Common myeloid progenitor, CD34-positive (primary cell): ENCODE results near the gene NPAS1.
"Not testable (repeated sequence)": the region's sequence is repeated elsewhere in the genome, so short reads cannot be mapped to it uniquely, and the experiment has no call there.

Source experiments
- CTCF ChIA-PET: fragments of 350-600 bp; sonication (Branson Sonifier 250); formaldehyde crosslinking; loops from one replicate; lab custom pipeline; 2021; ENCODE audit warnings: antibody characterized with exemption; lab: Charles Lee
- POLR2A ChIA-PET: fragments of 350-600 bp; sonication (Branson Sonifier 250); formaldehyde crosslinking; loops from one replicate; lab custom pipeline; 2021; ENCODE audit warnings: antibody characterized with exemption; lab: Charles Lee
- DNase-seq, 3 donors: peaks; one replicate each; pipeline versions ENCODE4 v3.0.0 to v3.0.0-alpha.2; 2013
- H3K27ac ChIP-seq, 2 experiments: 1 replicate in 1 of 2; 2 replicates in 1 of 2; pipeline ENCODE4 v1.7.0; 2013; ENCODE audit warnings: inconsistent platforms in 2 of 2, low read length in 2 of 2, mild to moderate bottlenecking in 2 of 2, low read depth in 1 of 2, moderate library complexity in 1 of 2; ENCODE audit not compliant: severe bottlenecking in 2 of 2, insufficient read depth in 1 of 2, poor library complexity in 1 of 2
- H3K27me3 ChIP-seq, 5 experiments: replicated peaks in 2 of 5; 1 replicate in 3 of 5; 2 replicates in 2 of 5; pipeline versions ENCODE4 v1.6.1 to v1.7.0; 2013; ENCODE audit warnings: low read length in 4 of 5, mild to moderate bottlenecking in 2 of 5, moderate library complexity in 2 of 5, inconsistent platforms in 1 of 5; ENCODE audit not compliant: insufficient read depth in 5 of 5, control insufficient read depth in 4 of 5
- H3K36me3 ChIP-seq, 4 experiments: 1 replicate in 2 of 4; 2 replicates in 2 of 4; pipeline versions ENCODE4 v1.6.1 to v1.7.0; 2013; ENCODE audit warnings: low read length in 3 of 4, control low read depth in 1 of 4, mild to moderate bottlenecking in 1 of 4; ENCODE audit not compliant: control insufficient read depth in 4 of 4, insufficient read depth in 4 of 4
- H3K4me1 ChIP-seq, 4 experiments: 1 replicate in 3 of 4; 2 replicates in 1 of 4; pipeline versions ENCODE4 v1.6.1 to v1.7.1; 2013; ENCODE audit warnings: low read length in 3 of 4, mild to moderate bottlenecking in 3 of 4, control low read depth in 1 of 4, inconsistent platforms in 1 of 4, moderate library complexity in 1 of 4; ENCODE audit not compliant: control insufficient read depth in 4 of 4, insufficient read depth in 4 of 4; ENCODE audit errors: control extremely low read depth in 1 of 4
- H3K4me3 ChIP-seq, 7 experiments: 1 replicate in 4 of 7; 2 replicates in 3 of 7; pipeline versions ENCODE4 v1.5.1 to v1.7.0; 2013; ENCODE audit warnings: mild to moderate bottlenecking in 7 of 7, low read length in 6 of 7, moderate library complexity in 6 of 7, inconsistent platforms in 2 of 7, low read depth in 2 of 7, control low read depth in 1 of 7; ENCODE audit not compliant: insufficient read depth in 4 of 7, control insufficient read depth in 1 of 7; ENCODE audit errors: extremely low read depth in 1 of 7
- H3K9me3 ChIP-seq, 5 experiments: 1 replicate in 4 of 5; 2 replicates in 1 of 5; pipeline versions ENCODE4 v1.6.1 to v1.7.1; 2013; ENCODE audit warnings: low read length in 4 of 5, mild to moderate bottlenecking in 2 of 5, inconsistent platforms in 1 of 5, low read depth in 1 of 5, moderate library complexity in 1 of 5; ENCODE audit not compliant: control insufficient read depth in 4 of 5, insufficient read depth in 2 of 5; ENCODE audit errors: control extremely low read depth in 1 of 5
- WGBS: methylation state at CpG from one replicate; pipeline ENCODE4 v1.1.5; 2013; ENCODE audit not compliant: insufficient coverage; 5-methylcytosine and 5-hydroxymethylcytosine counted together

The NPAS1 gene

DNA sequence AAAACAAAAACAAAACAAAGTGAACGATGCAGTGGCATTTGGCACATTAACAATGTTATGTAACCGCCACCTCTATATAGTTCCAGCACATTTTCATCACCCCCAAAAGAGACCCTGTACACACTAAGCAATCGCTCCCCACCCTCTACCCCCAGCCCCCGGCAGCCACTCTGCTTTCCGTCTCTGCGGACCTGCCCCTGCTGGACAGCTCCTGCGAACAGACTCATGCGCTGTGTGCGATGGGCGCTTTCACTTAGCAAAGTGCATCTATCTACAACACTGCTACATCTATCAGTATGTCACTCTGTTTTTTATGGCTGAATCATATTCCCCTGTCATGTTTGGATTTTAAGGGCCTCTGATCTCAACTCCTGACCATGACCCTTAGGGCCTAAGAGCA, 53.9 kb downstream of the NPAS1 start:
- H3K27ac ChIP-seq, result no peak overlapping the region
- H3K9me3 ChIP-seq, result no peaks in the 10 kb centered on the region
- no peak for DNase-seq
- 98% methylated on average over 9 of the region's 10 CpGs for WGBS
- CTCF ChIA-PET, result interaction anchor here (1.5 kb wide), 1 partner anchor 52 kb away, joined by 5 read pairs; no protein-coding TSS in a partner anchor
- POLR2A ChIA-PET, result no interaction called here
- no peaks in the 10 kb centered on the region for H3K27me3 ChIP-seq
- H3K4me1 ChIP-seq, result peaks cover 7 to 24% (median 23%) of the 10 kb centered on the region in 4 experiments
- H3K4me3 ChIP-seq, result no peak overlapping the region
- peaks cover 9 to 77% (median 50%) of the 10 kb centered on the region in 4 experiments for H3K36me3 ChIP-seq

- ChIA-PET CTCF (interaction anchor here (0.9 kb wide), 2 partner anchors 51 to 59 kb away, joined by 3 read pairs; no protein-coding TSS in a partner anchor), POLR2A (no interaction called here)
- Histone ChIP-seq H3K4me3 (peak overlapping the region in 2 of 7 experiments; percentile 25 to 26), H3K4me1 (peaks cover 7 to 24% (median 23%) of the 10 kb centered on the region in 4 experiments), H3K9me3 (no peaks in the 10 kb centered on the region), H3K27ac (peak overlapping the region; percentile 50 to 72), H3K36me3 (peaks cover 5 to 68% (median 46%) of the 10 kb centered on the region in 4 experiments), H3K27me3 (no peaks in the 10 kb centered on the region)
- DNase-seq, result peak in 2 of 3 donors; percentile 80 to 87
- WGBS, result 12% methylated on average over 9 of the region's 9 CpGs
Measured at GRCh38 chr19:47074621-47075020, 55.0 kb downstream of the NPAS1 start.

DNA sequence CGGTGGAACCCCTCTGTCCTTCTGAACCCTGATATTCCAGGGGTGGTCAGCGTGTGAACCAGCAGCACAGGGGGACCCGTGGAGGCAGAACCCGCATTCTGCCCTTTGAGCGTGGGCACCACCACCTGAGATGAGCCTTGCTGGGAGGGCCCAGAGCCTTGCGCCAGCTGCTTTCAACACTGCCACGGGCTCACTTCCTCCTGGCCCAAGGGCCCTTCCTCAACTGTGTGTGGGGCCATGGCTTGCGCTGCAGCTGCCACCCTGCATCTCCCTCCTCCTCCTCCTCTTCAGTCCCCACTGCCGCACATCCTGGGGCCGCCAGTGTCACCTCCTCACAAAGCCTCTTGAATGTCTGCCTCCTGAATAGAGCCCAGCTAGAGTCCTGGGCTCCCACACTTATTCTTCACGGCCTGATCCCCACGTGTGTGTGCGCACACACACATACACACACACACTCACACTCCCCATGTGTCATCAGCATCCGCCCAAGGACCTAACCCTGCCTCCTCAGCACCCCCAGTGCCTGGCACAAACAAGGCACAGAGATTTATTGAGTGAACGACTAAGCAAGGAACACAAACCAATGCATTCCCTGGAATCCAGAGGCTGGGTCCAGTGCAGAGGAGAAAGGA, 55.7 kb downstream of the NPAS1 start:
- CTCF ChIA-PET, result interaction anchor here (0.6 to 0.9 kb wide), 3 partner anchors 50 to 633 kb away, joined by 3 read pairs; no protein-coding TSS in a partner anchor
- no peaks in the 10 kb centered on the region for H3K9me3 ChIP-seq
- H3K36me3 ChIP-seq, result peaks cover 4 to 68% (median 45%) of the 10 kb centered on the region in 4 experiments
- peak in 2 of 3 donors; percentile 66 to 77 for DNase-seq
- 54% methylated on average over 14 of the region's 15 CpGs for WGBS
- POLR2A ChIA-PET, result no interaction called here
- H3K4me3 ChIP-seq, result peak overlapping the region in 2 of 7 experiments; percentile 19 to 25
- peak overlapping the region; percentile 50 to 72 for H3K27ac ChIP-seq
- H3K27me3 ChIP-seq, result no peaks in the 10 kb centered on the region
- H3K4me1 ChIP-seq, result peaks cover 7 to 24% (median 23%) of the 10 kb centered on the region in 4 experiments

GRCh38 chr19:47075941-47076340, 56.3 kb downstream of the NPAS1 start:
- POLR2A ChIA-PET, result no interaction called here
- Histone ChIP-seq H3K4me1 (peaks cover 7 to 24% (median 23%) of the 10 kb centered on the region in 4 experiments), H3K27me3 (no peaks in the 10 kb centered on the region), H3K36me3 (peaks cover 3 to 65% (median 42%) of the 10 kb centered on the region in 4 experiments), H3K4me3 (no peak overlapping the region), H3K27ac (no peak overlapping the region), H3K9me3 (no peaks in the 10 kb centered on the region)
- CTCF ChIA-PET, result interaction anchor here (0.8 to 1.0 kb wide), 2 partner anchors 16 to 50 kb away, joined by 3 read pairs; no protein-coding TSS in a partner anchor
- WGBS, result 96% methylated on average over 4 of the region's 13 CpGs
- peak in 1 of 3 donors; percentile 24 for DNase-seq

- H3K4me3 ChIP-seq, DNase-seq, H3K27ac ChIP-seq, POLR2A ChIA-PET, H3K27me3 ChIP-seq, H3K9me3 ChIP-seq: not testable (repeated sequence)
- H3K4me1 ChIP-seq, result peaks cover 7 to 24% (median 23%) of the 10 kb centered on the region in 4 experiments
- peaks cover 9 to 71% (median 51%) of the 10 kb centered on the region in 4 experiments for H3K36me3 ChIP-seq
- CTCF ChIA-PET, result interaction anchor here (0.7 to 7.2 kb wide), 7 partner anchors 13 to 67 kb away, joined by 3 to 116 read pairs (median 4); partner anchors contain the start of gene ZC3H4
- 98% methylated on average over 9 of the region's 13 CpGs for WGBS
Measured at GRCh38 chr19:47078351-47078750, 58.7 kb downstream of the NPAS1 start.

GRCh38 chr19:47081095-47081494, 61.5 kb downstream of the NPAS1 start:
- H3K27ac ChIP-seq, result no peak overlapping the region
- H3K36me3 ChIP-seq, result peaks cover 21 to 81% (median 65%) of the 10 kb centered on the region in 4 experiments

More at GRCh38 chr19:47081095-47081494, 61.5 kb downstream of the NPAS1 start:
- peaks cover 0 to 2% (median under 1%) of the 10 kb centered on the region in 4 experiments for H3K4me1 ChIP-seq
- no peaks in the 10 kb centered on the region for H3K27me3 ChIP-seq
- no peaks in the 10 kb centered on the region for H3K9me3 ChIP-seq
- WGBS, result 100% methylated on average over 5 of the region's 6 CpGs
- H3K4me3 ChIP-seq, result no peak overlapping the region
- CTCF ChIA-PET, result interaction anchor here (1.2 to 7.2 kb wide), 8 partner anchors 12 to 129 kb away, joined by 3 to 116 read pairs (median 6); partner anchors contain the start of gene ZC3H4
- DNase-seq, result no peak
- POLR2A ChIA-PET, result interaction anchor here (0.8 to 1.9 kb wide), 2 partner anchors 31 to 33 kb away, joined by 3 to 4 read pairs; partner anchors contain the start of gene ZC3H4
